HG03354 (cell line): ENCODE measurements around the gene LMNTD1.
"Not testable (repeated sequence)": the region's sequence is repeated elsewhere in the genome, so short reads cannot be mapped to it uniquely, and the experiment has no call there.

Source experiments
- ATAC-seq: cut with Tn5 transposase; IDR thresholded peaks from one replicate; pipeline ENCODE4 v1.9.1; 2021; ENCODE audit warnings: mild to moderate bottlenecking; ENCODE audit not compliant: unreplicated experiment, poor library complexity, severe bottlenecking

LMNTD1 gene, protein sequence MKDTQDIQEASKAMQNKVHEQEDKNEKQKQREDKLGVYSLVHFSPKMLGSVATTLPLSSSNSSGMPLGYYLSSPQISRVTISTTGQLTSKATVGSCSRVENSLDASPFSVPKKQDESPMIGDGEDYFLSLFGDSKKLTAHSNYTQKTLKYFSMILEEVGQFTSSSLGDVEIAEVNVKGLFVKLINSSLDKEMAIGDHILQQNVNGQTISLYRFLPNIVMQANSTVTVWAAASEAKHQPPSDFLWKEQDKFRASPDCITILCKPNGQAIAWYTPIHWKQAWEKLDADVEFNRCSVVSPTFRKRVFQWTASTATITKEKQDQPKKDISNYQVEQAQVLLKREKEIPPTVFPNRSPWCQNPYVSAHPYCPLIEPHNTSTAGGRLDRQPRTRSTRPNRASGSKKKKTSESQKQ

GRCh38 chr12:25553098-25553497 lies at the start of gene LMNTD1:
Gene LMNTD1, minus strand, starts transcription at chr12:25553283. Its CDS starts 324 bp downstream, at chr12:25552959.
- peak; percentile 68 for ATAC-seq

GRCh38 chr12:25598956-25599355 lies 45.9 kb upstream of the LMNTD1 start:
- no peak for ATAC-seq

GRCh38 chr12:25595496-25595895 lies 42.4 kb upstream of the LMNTD1 start:
- ATAC-seq: not testable (repeated sequence)

- ATAC-seq: no peak
Observed at GRCh38 chr12:25594376-25594775, 41.3 kb upstream of the LMNTD1 start.

DNA sequence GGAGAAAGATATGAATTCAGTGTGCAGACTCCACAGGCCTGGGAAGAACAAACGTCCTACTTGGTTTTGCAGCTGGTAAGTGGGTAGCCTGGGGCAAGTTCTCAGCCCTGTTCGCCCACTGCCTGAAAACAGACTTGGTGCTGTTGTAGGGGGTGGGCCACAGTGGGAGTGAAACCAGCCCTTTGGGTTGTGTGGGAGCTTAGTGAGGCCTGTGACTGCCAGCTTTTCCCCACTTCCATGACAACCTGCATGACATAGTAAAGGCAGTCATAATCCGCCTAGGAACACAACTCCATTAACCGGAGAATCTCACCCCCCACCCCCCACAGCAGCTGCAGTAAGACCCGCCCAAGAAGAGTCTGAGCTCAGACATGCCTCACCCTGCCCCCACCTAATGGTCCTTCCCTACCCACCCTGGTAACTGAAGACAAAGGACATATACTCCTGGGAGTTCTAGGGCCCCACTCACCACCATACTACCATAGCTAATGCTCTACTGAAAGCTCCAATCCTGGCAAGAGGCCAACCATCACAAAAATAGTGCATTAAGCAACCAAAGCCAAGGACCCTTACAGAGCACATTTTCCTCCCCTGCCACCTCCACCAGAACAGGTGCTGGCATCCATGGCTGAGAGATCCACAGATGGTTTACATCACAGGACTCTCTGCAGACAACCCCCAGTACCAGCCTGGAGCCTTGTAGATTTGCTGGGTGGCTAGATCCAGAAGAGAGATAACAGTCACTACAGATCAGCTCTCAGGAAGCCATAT lies 39.8 kb upstream of the LMNTD1 start:
- no peak for ATAC-seq

DNA sequence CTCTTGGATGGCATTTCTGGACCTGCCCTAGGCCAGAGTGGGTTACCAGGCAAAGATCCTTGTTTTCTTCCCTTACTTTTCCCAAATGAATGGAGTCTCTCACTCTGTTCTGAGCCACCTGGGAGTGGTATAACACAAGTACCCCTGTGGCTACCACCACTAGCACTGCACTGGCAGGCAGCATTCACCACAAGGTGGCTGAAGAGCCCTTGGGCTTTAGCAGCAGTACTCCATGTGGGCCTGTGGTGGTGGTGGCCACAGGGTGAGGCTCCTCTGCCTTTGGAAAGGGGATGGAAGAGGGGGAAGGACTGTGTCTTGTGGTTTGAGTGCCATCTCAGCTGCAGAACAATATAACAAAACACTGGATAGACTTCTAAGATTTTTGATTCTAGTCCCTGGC lies 38.1 kb upstream of the LMNTD1 start:
- ATAC-seq: no peak

DNA sequence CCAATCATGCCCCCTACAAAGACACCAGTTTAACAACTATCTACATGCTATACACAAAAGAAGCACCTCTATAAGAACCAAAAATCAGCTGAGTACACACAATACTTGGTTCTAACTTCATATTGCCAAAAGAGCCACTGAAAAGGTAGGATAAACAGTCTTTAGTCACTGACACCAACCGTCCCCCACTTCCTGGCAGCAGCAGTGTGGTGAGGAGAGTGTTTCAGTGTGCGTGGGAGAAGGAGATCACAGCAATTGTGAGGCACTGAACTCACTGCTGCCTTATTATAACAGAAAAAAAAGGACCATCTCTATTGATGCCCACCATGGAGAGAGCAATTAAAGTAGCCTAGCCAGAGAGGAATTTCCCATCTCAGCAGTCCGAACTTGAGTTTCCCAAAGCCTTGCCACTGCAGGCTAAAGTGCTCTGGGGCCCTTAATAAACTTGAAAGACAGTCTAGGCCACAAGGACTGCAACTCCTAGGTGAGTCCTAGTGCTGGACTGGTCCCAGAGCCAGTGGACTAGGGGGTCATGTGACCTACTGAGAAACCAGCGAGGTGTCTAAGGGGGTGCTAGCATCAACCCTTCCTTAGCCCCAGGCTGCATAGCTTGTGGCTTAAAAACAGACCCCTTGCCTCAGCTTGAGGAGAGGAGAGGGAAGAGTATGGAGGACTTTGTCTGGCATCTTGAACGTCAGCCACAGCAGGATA lies 37.1 kb upstream of the LMNTD1 start:
- ATAC-seq: no peak

GRCh38 chr12:25587346-25587745 lies 34.3 kb upstream of the LMNTD1 start:
- ATAC-seq: no peak

DNA sequence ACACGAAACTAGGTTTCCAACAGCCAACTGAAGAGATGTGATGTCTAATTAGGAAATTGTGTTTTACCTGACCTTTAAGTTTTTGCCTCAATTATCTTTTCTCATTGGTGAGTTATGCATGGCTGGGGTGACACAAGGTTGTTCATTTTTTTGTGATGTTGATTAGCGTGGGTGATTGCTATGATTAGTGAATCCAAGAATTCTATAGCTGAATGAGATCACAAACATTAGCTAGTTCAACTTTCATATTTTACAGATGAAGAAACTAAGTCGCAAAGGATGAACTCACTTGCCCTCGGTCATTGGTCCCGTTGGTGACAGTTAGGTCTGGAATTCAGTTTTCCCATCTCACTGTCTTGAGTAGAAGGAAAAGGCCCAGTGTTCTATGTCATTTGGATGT lies 32.6 kb upstream of the LMNTD1 start:
- ATAC-seq: no peak

GRCh38 chr12:25585021-25585523 lies 32.0 kb upstream of the LMNTD1 start:
- no peak for ATAC-seq

GRCh38 chr12:25584596-25584995 lies 31.5 kb upstream of the LMNTD1 start:
- ATAC-seq: no peak

- no peak for ATAC-seq
Observed at GRCh38 chr12:25583545-25583944, 30.5 kb upstream of the LMNTD1 start.

GRCh38 chr12:25581067-25581466 lies 28.0 kb upstream of the LMNTD1 start:
- ATAC-seq: no peak

DNA sequence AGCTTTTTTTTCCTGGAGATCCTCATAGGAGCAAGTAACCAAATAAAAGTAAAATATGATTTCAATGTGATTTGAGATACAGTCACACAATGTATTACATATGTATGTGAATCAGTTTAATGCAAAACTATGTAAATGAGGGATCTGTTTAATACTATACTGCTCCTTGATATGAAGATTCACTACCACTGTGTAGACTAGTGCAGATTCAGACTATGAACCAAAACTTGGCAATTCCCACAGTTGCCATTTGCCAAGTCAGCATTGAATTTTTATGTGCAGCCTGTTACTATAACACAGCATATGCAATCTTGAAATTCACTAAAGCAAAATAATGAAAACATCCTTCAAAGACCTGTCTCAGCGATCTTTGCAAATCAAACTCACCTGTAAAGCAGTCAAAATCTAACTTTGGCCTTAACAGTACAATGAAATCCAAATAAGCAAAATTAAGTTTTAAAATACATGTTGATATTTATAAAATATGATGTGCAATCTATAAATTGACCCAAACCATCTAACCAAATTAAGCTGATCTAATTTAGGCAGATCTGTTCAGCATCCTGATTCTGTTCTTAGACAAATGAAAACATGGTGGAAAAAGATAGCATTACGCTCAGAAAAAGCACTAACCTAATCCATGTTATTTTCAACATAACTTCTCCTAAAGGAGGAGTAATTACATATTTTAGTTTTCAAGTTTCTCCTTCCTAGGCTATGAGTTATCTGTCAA lies 25.5 kb upstream of the LMNTD1 start:
- ATAC-seq: no peak

- ATAC-seq: no peak
Observed at GRCh38 chr12:25574761-25575160, 21.7 kb upstream of the LMNTD1 start.

GRCh38 chr12:25573346-25573745 lies 20.3 kb upstream of the LMNTD1 start:
- no peak for ATAC-seq

DNA sequence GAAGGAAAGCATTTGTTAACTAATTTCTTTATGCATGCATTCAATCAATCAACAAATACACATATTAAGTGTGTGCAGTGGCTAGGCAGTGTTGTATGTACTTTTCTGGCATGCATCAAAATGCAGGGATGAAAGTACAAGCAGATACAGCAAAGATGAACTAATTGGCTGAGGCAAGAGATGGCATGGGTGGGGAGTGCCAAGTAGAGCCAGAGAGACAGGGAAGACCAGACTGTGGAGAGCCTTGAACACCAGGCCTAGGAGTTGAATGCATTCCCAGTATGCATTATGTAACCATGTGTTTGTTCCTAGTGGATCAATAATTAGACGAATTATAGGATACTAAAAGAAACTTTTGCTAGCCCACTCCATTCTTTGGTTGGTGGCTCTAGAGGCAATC lies 17.3 kb upstream of the LMNTD1 start:
- ATAC-seq: no peak

GRCh38 chr12:25566202-25566949 lies 13.3 kb upstream of the LMNTD1 start:
- ATAC-seq: no peak

DNA sequence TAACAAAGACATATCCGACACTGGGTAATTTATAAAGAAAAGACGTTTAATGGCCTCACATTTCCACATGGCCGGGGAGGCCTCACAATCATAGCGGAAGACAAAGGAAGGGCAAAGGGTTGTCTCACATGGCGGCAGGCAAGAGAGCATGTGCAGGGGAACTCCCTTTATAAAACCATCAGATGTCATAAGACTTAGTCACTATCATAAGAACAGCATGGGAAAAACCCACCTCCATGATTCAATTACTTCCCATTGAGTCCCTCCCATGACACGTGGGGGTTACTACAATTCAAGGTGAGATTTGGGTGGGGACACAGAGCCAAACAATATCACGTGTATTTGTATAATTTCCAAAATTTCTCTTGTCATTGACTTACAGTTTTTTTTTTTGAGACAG lies 5.5 kb upstream of the LMNTD1 start:
- no peak for ATAC-seq
